H9 (cell line): Measurements from ENCODE around the gene DLG1. TPM values are rescaled to one million over a fixed set of nuclear protein-coding genes. Genes with fewer than 3 reads are reported as not detected.

Experiments used
- DNase-seq: peaks from one replicate; pipeline ENCODE4 v3.0.0-alpha.2; 2017
- H2AFZ ChIP-seq: one replicate; pipeline ENCODE4 v1.6.1; 2013; ENCODE audit warnings: mild to moderate bottlenecking, low read length, control low read depth, moderate library complexity
- H2AK5ac ChIP-seq: 2 replicates; pipeline ENCODE4 v1.6.1; 2013; ENCODE audit warnings: low read length, control low read depth, mixed read lengths; ENCODE audit not compliant: insufficient read length
- H2BK120ac ChIP-seq: one replicate; pipeline ENCODE4 v1.6.1; 2013; ENCODE audit warnings: low read depth, mild to moderate bottlenecking, low read length, control low read depth, inconsistent platforms; ENCODE audit not compliant: poor library complexity, severe bottlenecking
- H2BK12ac ChIP-seq: 2 replicates; pipeline ENCODE4 v1.6.1; 2013; ENCODE audit warnings: low read length, control low read depth, mixed read lengths, low read depth; ENCODE audit not compliant: insufficient read length
- H2BK15ac ChIP-seq: 2 replicates; pipeline ENCODE4 v1.6.1; 2013; ENCODE audit warnings: low read depth, low read length, control low read depth
- H2BK20ac ChIP-seq: one replicate; pipeline ENCODE4 v1.6.1; 2013; ENCODE audit warnings: low read depth, mild to moderate bottlenecking, low read length, control low read depth, inconsistent platforms; ENCODE audit not compliant: poor library complexity, severe bottlenecking
- H2BK5ac ChIP-seq: 2 replicates; pipeline ENCODE4 v1.6.1; 2013; ENCODE audit warnings: low read length, control low read depth, mixed read lengths; ENCODE audit not compliant: insufficient read length
- H3K14ac ChIP-seq: 2 replicates; pipeline ENCODE4 v1.6.1; 2013; ENCODE audit warnings: low read length, control low read depth; ENCODE audit not compliant: insufficient read depth
- H3K18ac ChIP-seq: 2 replicates; pipeline ENCODE4 v1.6.1; 2013; ENCODE audit warnings: low read depth, mild to moderate bottlenecking, mixed read lengths, low read length, control low read depth; ENCODE audit not compliant: insufficient read length
- H3K23ac ChIP-seq: 2 replicates; pipeline ENCODE4 v1.6.1; 2013; ENCODE audit warnings: low read length, control low read depth, mixed read lengths, low read depth; ENCODE audit not compliant: insufficient read length
- H3K23me2 ChIP-seq: 2 replicates; pipeline ENCODE4 v1.6.1; 2013; ENCODE audit warnings: low read depth, mild to moderate bottlenecking, mixed read lengths, low read length, control low read depth; ENCODE audit not compliant: insufficient read length, poor library complexity, severe bottlenecking
- H3K27ac ChIP-seq: 2 replicates; pipeline ENCODE4 v1.5.1; 2013; ENCODE audit warnings: low read length, control low read depth, mixed read lengths, low read depth; ENCODE audit not compliant: insufficient read length
- H3K27me3 ChIP-seq: 2 replicates; pipeline ENCODE4 v1.6.1; 2013; ENCODE audit warnings: low read length, control low read depth, inconsistent platforms; ENCODE audit not compliant: insufficient read depth
- H3K4ac ChIP-seq: 2 replicates; pipeline ENCODE4 v1.6.1; 2013; ENCODE audit warnings: low read depth, mild to moderate bottlenecking, control low read depth, inconsistent platforms, low read length, moderate library complexity
- H3K4me1 ChIP-seq: 2 replicates; pipeline ENCODE4 v1.6.1; 2013; ENCODE audit warnings: low read length, control low read depth, inconsistent platforms; ENCODE audit not compliant: insufficient read depth
- H3K4me2 ChIP-seq: 2 replicates; pipeline ENCODE4 v1.6.1; 2013; ENCODE audit warnings: low read length, control low read depth, mixed read lengths; ENCODE audit not compliant: insufficient read length, insufficient read depth
- H3K56ac ChIP-seq: 2 replicates; pipeline ENCODE4 v1.6.1; 2013; ENCODE audit warnings: low read depth, mild to moderate bottlenecking, mixed read lengths, low read length, control low read depth; ENCODE audit not compliant: insufficient read length
- H3K79me1 ChIP-seq: 2 replicates; pipeline ENCODE4 v1.6.1; 2013; ENCODE audit warnings: low read depth, mild to moderate bottlenecking, moderate library complexity, low read length, control low read depth, inconsistent platforms; ENCODE audit not compliant: insufficient read depth, poor library complexity, severe bottlenecking
- H3K79me2 ChIP-seq: 2 replicates; pipeline ENCODE4 v1.6.1; 2013; ENCODE audit warnings: low read length, control low read depth, inconsistent platforms; ENCODE audit not compliant: insufficient read depth
- H3K9ac ChIP-seq: 2 replicates; pipeline ENCODE4 v1.6.1; 2013; ENCODE audit warnings: low read length, control low read depth, mixed read lengths; ENCODE audit not compliant: insufficient read length; ENCODE audit errors: extremely low read depth
- H3K9me3 ChIP-seq: one replicate; pipeline ENCODE4 v1.6.1; 2013; ENCODE audit warnings: low read depth, low read length, inconsistent platforms; ENCODE audit not compliant: control insufficient read depth
- H3T11ph ChIP-seq: one replicate; pipeline ENCODE4 v1.6.1; 2013; ENCODE audit warnings: mild to moderate bottlenecking, low read length, control low read depth, inconsistent platforms
- H4K20me1 ChIP-seq: one replicate; pipeline ENCODE4 v1.6.1; 2013; ENCODE audit not compliant: control insufficient read depth, insufficient read length, insufficient read depth
- H4K5ac ChIP-seq: 2 replicates; pipeline ENCODE4 v1.6.1; 2013; ENCODE audit warnings: low read depth, mild to moderate bottlenecking, mixed read lengths, low read length, control low read depth; ENCODE audit not compliant: insufficient read length
- H4K8ac ChIP-seq: replicated peaks from 2 replicates; pipeline ENCODE4 v1.6.1; 2013; ENCODE audit warnings: low read length, control low read depth, mixed read lengths, low read depth; ENCODE audit not compliant: insufficient read length
- H4K91ac ChIP-seq: 2 replicates; pipeline ENCODE4 v1.6.1; 2013; ENCODE audit warnings: low read depth, mild to moderate bottlenecking, moderate library complexity, mixed read lengths, low read length, control low read depth; ENCODE audit not compliant: insufficient read length
- H3K27ac Mint-ChIP-seq, 3 experiments: 2 replicates in 2 of 3; 3 replicates in 1 of 3; pipeline ENCODE4 v1.8.0; 2020 to 2021; ENCODE audit warnings: mixed read lengths in 3 of 3, mild to moderate bottlenecking in 1 of 3, moderate library complexity in 1 of 3
- H3K27me3 Mint-ChIP-seq: 2 replicates; pipeline ENCODE4 v1.8.0; 2021; ENCODE audit warnings: low read depth, mild to moderate bottlenecking, moderate library complexity, mixed read lengths
- H3K36me3 Mint-ChIP-seq, 3 experiments: 2 replicates in 2 of 3; 3 replicates in 1 of 3; pipeline ENCODE4 v1.8.0; 2020 to 2021; ENCODE audit warnings: low read depth in 3 of 3, mixed read lengths in 3 of 3; ENCODE audit not compliant: insufficient read depth in 1 of 3
- H3K4me1 Mint-ChIP-seq, 2 experiments: 2 replicates each; pipeline ENCODE4 v1.8.0; 2020; ENCODE audit warnings: mixed read lengths in 2 of 2
- H3K4me3 Mint-ChIP-seq, 2 experiments: 2 replicates in 1 of 2; 3 replicates in 1 of 2; pipeline ENCODE4 v1.8.0; 2020 to 2021; ENCODE audit warnings: mild to moderate bottlenecking in 2 of 2, mixed read lengths in 2 of 2, moderate library complexity in 1 of 2
- H3K9me3 Mint-ChIP-seq, 2 experiments: 2 replicates in 1 of 2; 3 replicates in 1 of 2; pipeline ENCODE4 v1.8.0; 2020; ENCODE audit warnings: mild to moderate bottlenecking in 2 of 2, mixed read lengths in 2 of 2, moderate library complexity in 1 of 2
- CTCF ChIP-seq: fragments of 200-600 bp; sonication (generic); conservative IDR thresholded peaks from 3 replicates; pipeline ENCODE4 v1.8.0; 2021; ENCODE audit warnings: antibody characterized with exemption, mild to moderate bottlenecking
- WGBS: extraction: QIAGEN DNeasy Blood & Tissue Kit; methylation state at CpG from one replicate; pipeline ENCODE4 v1.1.7; 2013; ENCODE audit warnings: missing lambda C conversion rate, low lambda C conversion rate, mixed read lengths; ENCODE audit not compliant: insufficient read length; ENCODE audit errors: extremely low coverage; 5-methylcytosine and 5-hydroxymethylcytosine counted together
- total RNA-seq: library from RNA; stranded (reverse); gene quantifications from 2 replicates; pipeline ENCODE4 v1.2.1, GENCODE V29; 2021

DLG1 gene
- total RNA-seq, 1 experiment from 2014 or later = 84.1 TPM

GRCh38 chr3:197027896-197028727 lies 270.3 kb downstream of the DLG1 start:
- Histone ChIP-seq H3K9ac (no peak overlapping the region), H3K79me1 (no peaks in the 10 kb centered on the region), H4K5ac (no peak overlapping the region), H3K4me1 (no peaks in the 10 kb centered on the region; the same call in 1 of the 2 replicates), H3K9me3 (no peaks in the 10 kb centered on the region), H2BK12ac (no peak overlapping the region), H3K4ac (no peak overlapping the region), H2AFZ (no peak overlapping the region), H3K4me2 (no peak overlapping the region), H3K79me2 (no peaks in the 10 kb centered on the region), H2BK120ac (no peak overlapping the region), H2BK5ac (no peak overlapping the region), H2AK5ac (no peak overlapping the region), H3K23me2 (no peaks in the 10 kb centered on the region), H3T11ph (no peak overlapping the region), H3K18ac (no peak overlapping the region), H4K8ac (no peak overlapping the region), H4K91ac (no peak overlapping the region), H3K27me3 (no peaks in the 10 kb centered on the region; the same call in 1 of the 2 replicates), H2BK15ac (no peak overlapping the region), H3K56ac (no peak overlapping the region), H3K23ac (no peak overlapping the region), H4K20me1 (no peaks in the 10 kb centered on the region), H3K14ac (no peak overlapping the region), H3K27ac (no peak overlapping the region), H2BK20ac (no peak overlapping the region)
- no CpG with 5 or more reads among the region's 22 CpGs for WGBS
- Mint-ChIP-seq H3K27me3 (peaks cover 35% of the 10 kb centered on the region), H3K9me3 (no peaks in the 10 kb centered on the region), H3K4me3 (peak overlapping the region; percentile 67 to 85), H3K36me3 (peaks cover 0 to 7% (median 0%) of the 10 kb centered on the region in 3 experiments; a peak in 1 of 7 replicates), H3K4me1 (peaks cover 6 to 12% of the 10 kb centered on the region in 2 experiments), H3K27ac (no peak overlapping the region)
- no peak for DNase-seq
- no peak for TF ChIP-seq CTCF
